SH-SY5Y (cell line): ENCODE results near the gene RAB39A.

ENCODE experiments used
- GATA2 ChIP-seq: IDR thresholded peaks from 2 replicates; pipeline ENCODE4 v1.6.1; 2011; ENCODE audit warnings: mild to moderate bottlenecking, low read depth, low read length
- GATA3 ChIP-seq: IDR thresholded peaks from 2 replicates; pipeline ENCODE4 v1.6.1; 2011; ENCODE audit warnings: low read depth, mild to moderate bottlenecking, low read length, moderate library complexity

DNA sequence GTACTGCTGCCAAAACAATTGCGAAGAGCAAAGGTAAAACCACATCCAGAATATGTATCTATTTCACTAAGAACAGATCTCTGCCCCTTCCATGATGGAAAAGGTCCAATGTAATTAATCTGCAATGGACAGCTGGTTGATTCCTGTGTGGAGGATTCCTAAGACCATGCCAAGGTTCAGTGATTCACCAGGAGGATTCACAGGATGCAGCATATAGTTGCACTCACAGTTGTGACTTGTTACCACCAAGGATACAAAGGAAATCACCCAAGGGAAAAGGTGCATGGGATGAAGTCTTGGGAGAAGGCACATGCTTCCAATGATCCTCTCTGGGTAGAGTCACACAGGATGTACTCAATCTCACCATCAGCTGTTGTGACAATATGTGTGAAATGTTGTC, 45.4 kb downstream of the RAB39A start:
- TF ChIP-seq GATA2, result no peak
- no peak for TF ChIP-seq GATA3
